NCI-H748 (cell line): Measurements from ENCODE around the gene SOX13.

ENCODE experiments used
- DNase-seq: peaks from one replicate; lab custom pipeline; 2025; ENCODE audit not compliant: unreplicated experiment; lab: John Stamatoyannopoulos, UW

Gene SOX13

GRCh38 chr1:204062106-204062505, 10.8 kb upstream of the SOX13 start:
- no peak for DNase-seq

DNA sequence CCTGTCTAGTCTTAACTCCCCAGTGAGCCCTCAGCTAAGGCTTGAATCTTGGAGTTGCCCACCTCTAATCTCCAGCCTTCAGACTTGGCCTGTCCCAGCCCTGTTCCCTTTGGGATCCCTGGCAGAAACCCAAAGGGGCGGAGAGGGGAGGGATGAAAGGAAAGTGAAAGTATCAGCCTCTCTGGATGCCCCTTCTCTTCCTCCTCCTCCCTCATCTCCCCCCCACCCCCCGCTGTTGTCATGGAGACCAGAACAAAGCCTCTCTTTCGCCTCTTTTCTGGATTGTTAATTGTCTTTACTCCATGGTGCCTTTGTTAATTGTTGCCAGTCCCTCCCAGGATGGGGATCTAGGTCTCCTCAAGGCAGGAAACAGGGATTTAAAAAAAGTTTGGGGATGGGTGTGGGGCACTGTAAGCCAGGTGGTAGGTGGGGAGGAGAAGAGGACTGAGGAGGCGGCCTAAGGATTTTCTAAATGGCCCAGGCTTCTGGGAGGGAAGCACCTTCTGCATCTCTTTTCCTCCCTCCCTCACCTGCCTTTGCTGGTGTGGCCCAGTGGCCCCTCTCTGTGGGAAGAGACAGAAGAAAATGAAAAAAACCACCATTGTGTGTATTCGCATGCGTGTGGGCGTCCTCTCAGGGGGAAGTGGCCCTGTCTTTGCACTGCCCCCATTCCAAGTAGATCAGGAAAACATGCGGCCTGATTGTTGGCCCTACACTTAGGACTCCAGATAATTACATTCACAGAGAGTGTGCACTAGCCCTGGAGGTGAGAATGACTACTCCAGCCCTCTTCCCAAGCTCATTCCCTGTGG, 7.5 kb upstream of the SOX13 start:
- DNase-seq, result peak; percentile 62

- no peak for DNase-seq
Observed at GRCh38 chr1:204065986-204066300, 7.0 kb upstream of the SOX13 start.

DNA sequence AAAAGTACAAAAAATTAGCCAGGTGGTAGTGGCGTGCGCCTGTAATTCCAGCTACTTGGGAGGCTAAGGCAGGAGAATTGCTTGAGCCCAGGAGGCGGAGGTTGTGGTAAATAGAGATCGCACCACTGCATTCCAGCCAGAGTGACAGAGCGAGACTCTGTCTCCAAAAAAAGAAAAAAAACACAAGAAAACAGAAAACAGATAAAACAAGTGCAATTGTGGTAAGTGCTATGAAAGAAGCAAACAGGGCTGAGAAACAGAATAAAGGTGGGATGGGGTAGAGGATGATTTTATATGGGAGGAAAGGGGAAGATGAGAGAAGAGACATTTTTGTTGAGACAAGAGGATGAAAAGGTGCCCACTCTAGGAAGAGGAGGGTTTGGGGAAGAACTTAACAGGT, 5.0 kb upstream of the SOX13 start:
- DNase-seq, result no peak

GRCh38 chr1:204069887-204070286, 3.0 kb upstream of the SOX13 start:
- DNase-seq, result no peak

DNA sequence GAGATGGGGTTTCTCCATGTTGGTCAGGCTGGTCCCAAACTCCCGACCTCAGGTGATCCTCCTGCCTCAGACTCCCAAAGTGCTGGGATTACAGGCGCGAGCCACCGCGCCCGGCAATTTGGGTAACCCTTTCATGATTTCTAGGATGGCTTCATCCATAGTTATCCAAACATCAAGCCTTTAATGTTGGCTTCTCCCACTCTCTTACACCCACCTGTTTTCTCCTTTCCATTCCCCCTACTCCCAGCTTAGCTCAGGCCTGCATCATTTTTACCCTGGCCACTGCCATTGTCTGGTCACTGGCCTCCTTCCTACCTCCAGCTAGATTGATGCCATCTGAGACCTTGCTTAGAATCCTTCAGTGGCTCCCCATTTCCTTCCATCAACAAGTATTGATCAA, 2.0 kb upstream of the SOX13 start:
- no peak for DNase-seq

GRCh38 chr1:204073837-204074273, 940 bp downstream of the SOX13 start:
- peak; percentile 50 for DNase-seq

GRCh38 chr1:204074274-204075138, 1.6 kb downstream of the SOX13 start:
- DNase-seq, result peak; percentile 65

- DNase-seq, result peak; percentile 30
Observed at GRCh38 chr1:204075139-204075521, 2.2 kb downstream of the SOX13 start.

GRCh38 chr1:204075890-204076846, 3.3 kb downstream of the SOX13 start:
- DNase-seq, result no peak

DNA sequence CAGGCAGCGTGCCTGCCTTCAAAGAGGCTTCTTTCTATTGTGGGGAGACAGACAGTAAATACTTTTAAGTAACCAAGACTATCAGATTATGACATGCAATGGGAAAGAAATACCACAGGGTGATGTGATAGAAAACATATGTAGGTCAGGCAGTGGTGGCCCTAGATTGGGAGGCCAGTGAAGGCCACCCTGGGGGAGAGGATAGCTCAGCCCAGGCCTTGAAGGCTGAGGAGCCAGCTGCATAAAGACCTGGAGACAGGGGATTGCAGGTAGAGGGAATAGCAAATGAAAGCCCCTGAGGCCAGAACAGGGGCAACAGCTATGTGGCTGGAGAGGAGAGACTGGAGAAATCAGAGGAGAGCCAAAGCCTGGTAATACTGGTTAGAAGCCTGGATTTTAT, 4.0 kb downstream of the SOX13 start:
- no peak for DNase-seq

- peak; percentile 80 for DNase-seq
Observed at GRCh38 chr1:204077979-204078696, 5.2 kb downstream of the SOX13 start.

- no peak for DNase-seq
Observed at GRCh38 chr1:204079608-204079999, 6.7 kb downstream of the SOX13 start.

DNA sequence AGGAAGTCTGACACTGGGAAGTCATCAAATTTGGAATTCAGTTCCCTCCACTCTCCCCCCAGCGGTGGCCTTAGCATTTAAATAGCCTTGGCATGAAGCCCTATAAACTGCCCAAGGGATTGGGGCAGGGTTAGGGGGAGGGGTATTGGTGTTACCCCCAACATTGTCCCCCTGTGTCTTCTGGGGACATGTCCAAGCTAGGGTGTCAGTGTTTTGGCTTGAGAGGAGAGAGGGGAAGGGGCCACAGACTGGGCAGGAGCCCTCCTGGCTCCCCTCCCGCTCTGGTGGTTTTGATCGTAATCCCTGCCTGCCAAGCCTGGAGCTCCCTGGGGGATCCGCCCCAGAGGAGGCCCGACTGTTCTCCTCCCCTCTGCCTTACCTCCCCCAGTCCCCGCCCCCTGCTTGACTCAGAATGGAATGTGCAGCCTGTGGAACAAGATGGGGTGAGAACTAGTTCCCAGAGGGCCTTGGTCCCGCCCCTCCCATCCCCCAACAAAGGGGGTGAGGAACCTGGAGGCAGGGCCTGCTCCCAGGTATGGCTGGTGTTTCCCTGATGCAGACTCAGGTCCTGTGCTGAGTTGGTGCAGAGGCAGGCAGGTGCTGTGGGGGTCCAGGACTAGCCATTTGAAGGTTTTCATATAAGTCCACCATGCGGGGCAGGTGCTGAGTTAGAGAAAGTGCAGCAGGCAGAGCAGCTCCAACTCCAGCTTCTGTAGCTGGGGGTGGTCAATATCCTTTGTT, 7.4 kb downstream of the SOX13 start:
- DNase-seq, result peak; percentile 17

DNA sequence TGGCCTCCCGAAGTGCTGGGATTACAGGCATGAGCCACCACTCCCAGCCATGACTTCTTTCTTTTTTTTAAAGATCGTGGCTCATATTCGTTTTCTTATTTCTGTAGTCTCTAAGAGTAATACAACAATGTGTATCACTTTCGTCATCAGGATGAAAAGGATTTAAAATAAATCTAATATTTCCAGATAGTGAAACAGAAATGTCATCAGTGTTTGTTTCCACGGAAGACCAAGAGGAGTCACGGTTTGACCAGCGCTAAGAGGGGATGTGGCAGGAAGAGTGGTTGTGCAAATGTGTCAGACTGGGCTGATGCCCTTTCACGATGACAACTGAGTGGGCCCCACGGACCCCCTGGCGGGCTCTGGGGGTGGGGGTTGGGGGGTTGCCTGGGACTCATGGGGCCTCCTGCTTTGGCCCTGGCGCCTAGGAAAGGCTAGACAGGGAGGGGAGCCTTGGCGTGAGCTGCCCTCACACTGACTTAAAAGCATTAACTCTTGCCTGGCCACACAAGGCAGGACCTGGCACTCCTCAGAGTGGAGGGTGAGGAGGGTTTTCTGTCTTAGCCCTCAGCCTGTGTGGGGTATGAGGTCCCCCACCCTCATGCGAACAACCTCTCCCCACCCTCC, 8.4 kb downstream of the SOX13 start:
- DNase-seq, result no peak

DNA sequence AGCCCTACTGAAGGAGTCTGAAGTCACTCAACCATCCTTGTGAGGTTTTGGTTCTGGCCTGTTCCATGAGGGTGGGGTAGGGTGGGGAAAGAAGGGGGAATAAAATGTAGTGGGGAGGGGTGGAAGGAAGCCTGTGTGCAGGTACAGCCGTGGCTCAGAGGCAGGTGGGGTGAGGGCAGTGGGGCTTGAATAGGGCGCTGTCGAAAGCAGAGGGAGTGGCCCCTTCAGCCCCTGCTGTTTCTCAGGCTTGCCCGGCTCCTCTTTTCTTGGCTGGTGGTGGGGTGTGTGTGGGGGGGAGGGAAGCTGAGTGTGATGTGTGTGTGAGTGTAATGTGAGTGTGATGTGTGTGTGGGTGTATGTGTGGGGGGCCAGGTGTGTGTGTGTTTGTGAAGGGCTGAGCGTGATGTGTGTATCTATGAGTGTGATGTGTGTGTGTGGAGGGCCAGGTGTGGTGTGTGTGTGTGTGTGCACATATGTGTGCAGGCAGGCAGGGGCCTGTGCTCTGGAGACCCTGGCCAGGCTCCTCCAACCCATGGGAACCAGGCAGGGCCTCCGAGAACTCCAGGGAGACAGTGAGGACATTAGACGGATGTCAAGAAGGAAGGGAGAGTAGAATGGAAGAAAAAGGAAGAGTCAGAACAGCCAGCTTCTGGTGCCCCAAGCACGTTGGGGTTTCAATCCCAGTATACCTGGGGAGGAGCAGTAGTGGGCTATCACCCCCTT, 9.0 kb downstream of the SOX13 start:
- DNase-seq, result peak; percentile 3

DNA sequence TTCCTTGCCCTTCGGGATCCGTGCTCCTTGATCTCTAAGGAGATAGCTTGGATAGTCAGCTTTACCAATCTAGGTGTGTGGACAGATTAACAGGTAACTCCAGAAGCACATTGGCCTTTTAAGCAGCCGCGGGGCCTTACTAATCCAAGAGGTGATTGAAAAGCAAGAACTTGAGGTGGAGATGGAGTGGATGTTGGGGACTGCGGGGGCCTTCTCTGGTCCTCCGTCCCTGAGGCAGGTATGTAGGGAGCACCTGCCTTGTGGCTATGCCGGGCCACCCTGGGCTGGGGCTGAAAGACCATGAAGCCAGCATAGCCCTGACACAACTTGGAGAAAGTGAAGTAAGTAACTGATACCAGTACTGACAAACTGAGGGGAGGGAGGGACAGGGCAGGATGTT, 10.6 kb downstream of the SOX13 start:
- DNase-seq, result no peak

DNA sequence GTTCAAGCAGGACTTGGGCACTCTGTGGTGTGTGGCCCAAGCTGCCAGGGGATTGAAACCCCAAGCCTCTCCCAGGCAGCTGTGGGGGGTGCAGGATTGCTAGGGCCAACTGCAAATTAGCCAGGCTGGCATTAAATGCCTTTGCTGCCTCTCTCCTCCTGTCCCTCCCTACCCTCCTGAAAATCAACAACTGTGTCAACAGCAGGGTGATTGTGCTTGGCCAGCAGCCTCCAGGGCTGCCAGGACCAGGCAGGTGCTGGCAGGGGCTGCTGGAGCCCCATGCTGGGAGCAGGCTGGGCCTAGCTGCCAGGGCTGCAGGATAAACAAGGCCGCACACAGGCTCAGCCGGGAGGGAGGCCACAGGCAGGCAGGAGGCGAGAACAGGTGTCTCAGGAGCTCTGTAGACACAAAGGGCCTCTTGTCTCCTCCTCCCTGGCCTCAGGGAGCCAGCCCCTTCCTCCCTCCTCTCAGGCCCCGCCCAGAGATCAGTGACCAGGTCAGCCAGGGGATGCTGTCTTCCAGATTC, 11.4 kb downstream of the SOX13 start:
- peak; percentile 97 for DNase-seq

DNA sequence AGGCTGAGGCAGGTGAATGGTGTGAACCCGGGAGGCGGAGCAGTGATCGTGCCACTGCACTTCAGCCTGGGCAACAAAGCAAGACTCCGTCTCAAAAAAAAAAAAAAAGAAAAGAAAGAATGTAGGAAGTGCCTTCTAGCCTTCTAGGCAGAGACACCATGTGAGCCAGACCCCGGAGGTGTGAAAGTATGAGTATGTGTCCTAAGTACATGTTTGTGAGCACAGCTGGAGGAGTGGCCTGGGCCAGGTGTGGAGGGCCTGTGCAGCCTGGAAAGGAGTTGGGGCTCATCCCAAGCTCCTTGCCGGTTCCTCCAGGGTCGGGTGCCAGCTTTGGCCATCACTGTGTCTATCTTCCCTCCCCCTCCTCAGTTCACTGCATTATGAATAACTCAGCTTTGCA, 13.0 kb downstream of the SOX13 start:
- no peak for DNase-seq
